Testis (tissue), 2 donors: ENCODE results near the gene KLHL3.

Experiments
- CTCF ChIP-seq, 3 experiments: fragments of 450-650 bp in 2 of 3; fragments of 200-600 bp in 1 of 3; sonication (generic) in 1 of 3; IDR thresholded peaks; one replicate each; pipeline ENCODE4 v1.5.1; 2016 to 2019; ENCODE audit warnings: antibody characterized with exemption in 3 of 3, mild to moderate bottlenecking in 2 of 3, moderate library complexity in 1 of 3
- POLR2A ChIP-seq: fragments of 450-650 bp; IDR thresholded peaks from one replicate; pipeline ENCODE4 v1.6.1; 2017; ENCODE audit warnings: antibody characterized with exemption, mild to moderate bottlenecking, moderate library complexity

GRCh38 chr5:137631453-137631852 lies 104.4 kb downstream of the KLHL3 start:
- TF ChIP-seq POLR2A (no peak), CTCF (IDR thresholded peaks at IDR 0.05) (no peak)
